HG03442 (cell line): ENCODE results near the gene F2RL2.

ENCODE experiments used
- ATAC-seq: cut with Tn5 transposase; IDR thresholded peaks from one replicate; pipeline ENCODE4 v1.9.1; 2021; ENCODE audit warnings: mild to moderate bottlenecking, moderate library complexity; ENCODE audit not compliant: unreplicated experiment

F2RL2 gene, protein sequence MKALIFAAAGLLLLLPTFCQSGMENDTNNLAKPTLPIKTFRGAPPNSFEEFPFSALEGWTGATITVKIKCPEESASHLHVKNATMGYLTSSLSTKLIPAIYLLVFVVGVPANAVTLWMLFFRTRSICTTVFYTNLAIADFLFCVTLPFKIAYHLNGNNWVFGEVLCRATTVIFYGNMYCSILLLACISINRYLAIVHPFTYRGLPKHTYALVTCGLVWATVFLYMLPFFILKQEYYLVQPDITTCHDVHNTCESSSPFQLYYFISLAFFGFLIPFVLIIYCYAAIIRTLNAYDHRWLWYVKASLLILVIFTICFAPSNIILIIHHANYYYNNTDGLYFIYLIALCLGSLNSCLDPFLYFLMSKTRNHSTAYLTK

DNA sequence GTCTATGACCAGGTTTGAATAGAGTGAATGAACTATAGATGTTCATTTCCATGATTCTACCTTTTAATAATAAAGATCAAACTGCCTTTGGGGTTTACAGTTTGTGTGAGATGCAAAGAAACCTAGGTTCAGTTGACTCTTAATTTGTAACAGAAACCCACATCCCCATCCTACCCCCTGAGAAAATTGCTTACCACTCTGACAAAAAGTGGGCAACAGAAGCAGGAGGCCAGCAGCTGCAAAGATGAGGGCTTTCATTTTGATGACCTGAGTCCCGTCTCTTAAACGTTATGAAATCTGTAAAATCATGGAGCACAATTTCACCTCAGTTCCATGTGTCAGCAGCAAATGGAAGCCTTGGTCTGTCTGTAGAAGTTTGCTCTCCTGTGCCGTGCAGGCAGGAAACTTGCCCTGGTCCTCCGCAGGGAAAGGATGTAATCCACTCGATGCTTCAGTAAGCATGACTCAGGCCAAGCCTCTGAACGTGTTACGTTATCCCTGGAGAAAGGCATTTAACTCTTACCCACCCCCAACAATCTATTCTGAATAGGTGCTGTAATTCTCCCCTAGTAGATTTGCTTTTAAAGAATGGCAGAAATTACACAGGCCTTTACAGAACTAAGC, at the start of gene F2RL2:
TSS of gene F2RL2 (minus strand) at position 431 of the 624 bp plus-strand sequence. CDS start at position 258, 173 bp downstream.
- ATAC-seq: no peak

DNA sequence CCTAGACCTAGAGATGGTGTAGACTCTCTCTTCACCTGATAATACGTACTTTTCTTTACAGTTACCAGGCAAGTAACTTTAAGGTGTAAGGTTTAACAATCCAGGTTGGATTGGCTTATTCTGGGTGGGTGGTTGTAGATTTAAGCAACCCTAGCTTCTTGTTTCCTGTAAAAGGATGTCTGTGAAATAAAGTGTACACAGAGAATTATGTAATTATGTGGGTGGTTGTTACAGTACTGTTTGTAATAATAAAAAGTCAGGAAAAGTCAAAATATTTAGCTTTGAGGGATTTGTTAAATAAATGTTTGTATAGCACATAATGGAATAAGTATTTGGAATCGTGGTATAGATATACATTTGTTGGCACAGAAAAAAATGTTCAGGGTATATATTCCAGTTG, 49.0 kb upstream of the F2RL2 start:
- ATAC-seq: no peak

DNA sequence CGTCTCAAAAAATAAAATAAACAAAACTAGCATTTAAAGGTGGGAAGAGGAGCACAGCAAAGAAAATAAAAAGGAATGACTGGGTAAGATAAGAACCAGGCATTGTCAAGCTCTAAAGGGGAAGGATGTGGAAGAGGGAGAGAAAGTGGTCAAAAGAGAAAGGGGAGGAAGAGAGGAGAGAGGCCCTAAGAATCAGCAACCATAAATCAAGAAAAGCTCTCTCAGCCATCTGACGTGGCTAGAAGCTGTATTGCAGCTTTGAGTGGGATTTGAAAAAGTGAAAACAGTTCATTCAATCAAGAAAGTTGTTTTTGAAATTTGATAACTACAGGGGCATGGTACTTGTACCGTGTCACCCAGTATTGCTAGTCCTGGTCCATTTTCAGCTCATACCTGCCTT, 47.3 kb upstream of the F2RL2 start:
- no peak for ATAC-seq

DNA sequence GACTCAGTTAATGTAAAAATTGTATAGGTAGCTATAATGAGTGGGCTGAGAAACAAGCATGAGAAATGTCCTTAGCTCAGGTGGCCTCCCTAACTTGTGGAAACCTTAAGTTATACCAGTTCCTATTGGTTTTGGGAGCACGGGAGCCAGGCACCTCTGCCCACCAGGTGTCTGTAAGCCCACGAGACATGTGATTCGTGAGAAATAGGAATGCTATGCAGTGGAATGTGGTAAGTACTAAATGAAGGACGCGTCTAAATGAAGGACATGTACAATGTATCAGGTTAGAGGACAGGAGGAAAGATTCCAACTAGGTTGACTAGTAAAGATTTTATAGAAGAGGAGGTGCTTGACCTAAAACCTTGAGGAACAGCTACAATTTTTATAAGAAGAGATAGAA, 46.0 kb upstream of the F2RL2 start:
- no peak for ATAC-seq

DNA sequence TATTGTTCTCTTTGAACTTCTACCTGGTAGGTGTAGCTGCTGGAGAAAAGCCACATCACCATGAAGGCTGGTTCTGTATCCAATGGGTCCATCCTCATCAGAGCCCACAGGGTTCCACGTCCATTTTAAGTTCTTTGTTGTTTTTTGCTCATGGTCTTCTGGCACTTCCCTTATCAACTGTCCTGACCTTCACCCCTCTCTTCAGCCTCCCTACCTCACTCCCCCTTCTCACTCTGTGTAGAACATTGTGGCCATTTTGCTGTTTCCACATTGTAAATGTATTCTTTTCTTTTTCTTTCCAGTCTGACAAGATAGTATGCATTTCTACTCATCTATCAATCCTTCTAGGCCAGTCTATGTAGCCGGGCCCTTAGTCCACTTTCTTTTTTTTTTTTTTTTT, 44.3 kb upstream of the F2RL2 start:
- no peak for ATAC-seq

DNA sequence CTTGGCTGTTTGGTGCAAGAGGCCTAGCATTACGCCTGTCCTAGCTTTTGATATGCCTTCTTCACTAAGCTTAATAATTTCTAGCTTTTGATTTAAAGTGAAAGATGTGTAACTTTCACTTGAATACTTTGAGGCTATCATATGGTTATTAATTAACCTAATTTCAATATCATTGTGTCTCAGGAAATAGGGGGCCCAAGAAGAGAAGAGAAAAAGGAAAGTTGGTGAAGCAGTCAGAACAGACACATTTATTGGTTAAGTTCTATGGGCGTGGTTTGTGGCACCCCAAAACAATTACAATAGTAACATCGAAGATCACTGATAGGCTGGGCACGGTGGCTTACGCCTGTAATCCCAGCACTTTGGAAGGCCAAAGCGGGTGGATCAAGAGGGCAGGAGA, 40.9 kb upstream of the F2RL2 start:
- ATAC-seq: no peak

DNA sequence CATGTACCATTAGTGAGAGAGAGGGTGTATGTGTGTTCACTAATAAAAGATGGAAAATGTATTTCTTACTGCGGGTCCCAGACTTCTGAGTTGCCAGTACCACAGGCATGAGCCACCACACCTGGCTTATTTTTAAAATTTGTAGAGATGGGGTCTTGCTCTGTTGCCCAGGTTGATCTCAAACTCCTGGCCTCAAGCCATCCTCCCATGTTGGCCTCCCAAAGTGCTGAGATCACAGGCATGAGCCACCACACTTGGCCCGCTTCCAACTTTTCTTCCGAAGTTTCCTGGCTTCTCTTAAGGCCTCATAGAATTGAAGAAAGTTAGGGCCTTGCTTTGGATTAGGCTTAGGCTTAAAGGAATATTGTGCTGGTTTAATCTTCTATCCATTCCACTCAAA, 40.4 kb upstream of the F2RL2 start:
- no peak for ATAC-seq

DNA sequence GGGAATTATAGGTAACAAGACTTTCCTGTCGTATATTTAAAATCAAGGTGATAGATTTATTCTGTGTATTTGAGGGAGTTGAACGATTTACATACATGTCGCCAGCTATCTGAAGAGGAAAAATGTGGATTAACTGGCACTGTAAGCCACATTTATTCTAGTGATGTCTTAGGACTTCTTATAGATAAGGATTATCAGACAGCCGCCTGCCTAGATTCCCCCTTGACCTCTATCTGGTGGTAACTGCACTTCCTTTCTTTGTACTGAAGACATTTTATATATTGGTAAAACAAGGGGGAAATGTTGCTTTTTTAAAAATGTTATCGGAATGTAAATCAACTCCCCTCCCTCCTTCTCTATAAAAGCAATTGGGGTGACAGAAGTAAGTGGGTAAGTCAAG, 39.3 kb upstream of the F2RL2 start:
- no peak for ATAC-seq

DNA sequence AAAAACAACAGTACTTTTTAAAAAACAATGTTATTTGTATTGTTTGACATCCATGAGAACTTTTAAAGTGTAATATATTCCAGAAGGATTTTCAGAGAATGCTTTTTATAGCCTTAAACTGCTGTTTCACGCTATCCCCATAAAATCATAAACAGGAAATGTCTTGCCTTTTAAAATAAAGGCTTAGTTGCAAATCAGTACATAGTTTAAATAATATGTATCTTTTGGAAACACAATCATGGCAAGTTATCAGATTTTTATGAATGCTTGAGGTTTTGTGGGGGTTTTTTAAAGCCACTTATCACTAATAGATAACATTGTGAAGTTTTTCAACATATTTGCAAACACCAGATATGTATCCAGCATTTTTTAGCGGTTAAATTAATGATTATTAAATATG, 37.2 kb upstream of the F2RL2 start:
- ATAC-seq: no peak

DNA sequence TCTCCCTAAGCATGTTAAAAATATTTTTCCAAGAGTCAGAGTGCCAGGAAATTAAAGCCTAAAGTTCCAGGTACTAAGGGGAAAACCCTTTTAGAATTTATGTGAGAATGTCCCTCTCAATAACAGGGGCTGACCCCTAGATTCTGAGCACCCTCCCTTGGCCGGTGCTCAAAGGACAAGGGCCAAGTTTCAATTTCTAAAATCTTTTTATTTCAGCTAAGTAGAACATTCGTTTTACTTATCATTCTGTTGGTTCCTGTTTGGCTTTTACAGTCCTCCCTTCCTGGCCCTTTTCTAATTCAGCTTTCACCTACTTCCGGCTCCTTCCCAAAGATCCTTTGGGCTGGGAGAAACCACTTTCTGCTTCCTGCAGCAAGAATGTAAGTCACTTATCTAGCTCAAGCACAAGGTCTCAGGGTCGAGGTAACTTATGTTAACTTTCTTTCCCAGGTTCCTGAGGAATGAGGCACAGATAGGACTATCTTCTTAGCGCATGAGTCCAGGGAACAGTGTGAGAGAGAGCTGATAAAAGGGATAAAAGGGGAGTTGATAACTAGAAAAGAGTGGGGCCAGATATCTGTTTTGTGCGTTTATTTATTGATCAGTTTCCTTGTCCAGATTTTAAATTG, 34.6 kb upstream of the F2RL2 start:
- ATAC-seq: no peak

DNA sequence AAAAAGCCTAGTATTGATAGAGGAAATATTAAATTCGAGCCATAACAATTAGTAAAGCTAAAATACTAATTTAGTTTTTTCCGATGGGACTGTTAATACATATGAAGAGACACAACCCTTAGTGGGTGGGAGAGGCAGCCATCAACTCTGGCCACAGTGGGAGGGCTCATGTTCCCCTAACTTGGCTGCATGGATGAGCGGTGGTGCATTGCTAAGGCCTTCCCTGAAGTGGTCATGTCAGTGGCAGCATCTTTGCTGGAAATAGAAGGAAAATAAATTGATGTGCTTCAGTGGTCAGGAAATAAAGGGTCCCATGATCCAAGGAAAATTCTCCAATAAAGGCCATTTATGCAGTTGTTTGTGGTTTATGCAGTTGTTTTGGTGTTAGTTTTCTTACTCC, 33.9 kb upstream of the F2RL2 start:
- no peak for ATAC-seq

DNA sequence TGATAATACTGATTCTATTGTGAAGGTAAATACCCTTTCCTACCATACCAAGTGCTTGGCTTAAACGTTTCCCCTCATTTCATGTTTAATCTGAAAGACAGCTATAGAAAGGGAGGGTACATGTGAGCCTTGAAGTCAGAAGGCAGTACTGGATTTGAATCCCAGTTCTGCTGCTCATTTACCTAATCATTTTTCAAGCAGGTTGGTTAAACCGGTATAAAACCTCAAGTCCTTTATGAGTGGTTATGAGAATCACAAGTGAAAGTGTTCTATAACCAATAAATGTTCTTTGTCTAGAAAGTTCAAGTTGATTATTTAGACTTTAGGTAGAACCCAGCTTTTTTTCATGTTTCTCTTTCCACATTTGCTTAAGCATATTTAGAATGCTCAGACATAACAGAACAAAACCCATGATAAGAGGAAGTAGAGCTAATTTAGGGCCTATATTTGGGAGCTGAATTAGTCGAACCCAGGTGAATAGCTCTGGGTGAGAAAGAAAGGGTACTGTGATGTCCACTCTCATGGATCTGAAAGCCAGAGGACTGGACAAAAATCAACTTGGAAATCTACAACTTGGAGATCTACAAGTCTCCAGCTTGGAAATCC, 29.7 kb upstream of the F2RL2 start:
- no peak for ATAC-seq

DNA sequence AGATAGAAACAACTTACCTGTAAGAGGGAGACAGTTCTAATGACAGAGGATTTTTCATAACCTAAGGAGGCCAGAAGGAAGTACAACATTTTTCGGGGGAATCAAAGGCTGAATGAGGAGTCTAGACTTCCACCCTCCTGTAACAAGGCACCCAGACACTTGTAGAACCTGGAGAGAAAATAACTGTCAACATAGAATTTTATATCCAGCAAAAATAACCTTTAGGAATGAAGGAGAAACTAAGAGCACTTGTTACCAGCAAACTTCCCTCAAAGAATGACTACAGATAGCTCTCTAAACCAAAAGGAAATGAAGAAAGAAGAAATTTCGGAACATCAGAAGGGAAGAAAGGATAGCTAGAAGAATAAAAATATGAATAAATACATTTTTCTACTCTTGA, 25.9 kb upstream of the F2RL2 start:
- ATAC-seq: no peak

DNA sequence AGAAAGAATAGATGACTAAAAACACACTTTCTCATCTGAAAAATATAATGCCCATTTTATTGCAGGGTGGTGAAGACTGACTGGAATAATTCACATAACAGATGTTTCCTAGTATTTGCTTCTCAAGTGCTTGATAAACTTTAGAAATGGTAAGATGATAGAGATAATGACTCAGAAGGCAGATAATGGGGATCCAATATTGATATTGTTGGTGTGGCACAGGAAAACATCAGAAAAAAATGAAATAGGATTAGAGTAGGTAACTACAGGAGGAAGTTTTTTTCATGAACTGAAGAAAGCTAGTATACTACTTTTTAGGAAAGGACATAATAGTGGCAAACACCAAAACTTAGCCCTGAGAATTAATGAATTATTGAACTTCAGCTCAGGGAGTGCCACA, 20.2 kb upstream of the F2RL2 start:
- ATAC-seq: no peak

DNA sequence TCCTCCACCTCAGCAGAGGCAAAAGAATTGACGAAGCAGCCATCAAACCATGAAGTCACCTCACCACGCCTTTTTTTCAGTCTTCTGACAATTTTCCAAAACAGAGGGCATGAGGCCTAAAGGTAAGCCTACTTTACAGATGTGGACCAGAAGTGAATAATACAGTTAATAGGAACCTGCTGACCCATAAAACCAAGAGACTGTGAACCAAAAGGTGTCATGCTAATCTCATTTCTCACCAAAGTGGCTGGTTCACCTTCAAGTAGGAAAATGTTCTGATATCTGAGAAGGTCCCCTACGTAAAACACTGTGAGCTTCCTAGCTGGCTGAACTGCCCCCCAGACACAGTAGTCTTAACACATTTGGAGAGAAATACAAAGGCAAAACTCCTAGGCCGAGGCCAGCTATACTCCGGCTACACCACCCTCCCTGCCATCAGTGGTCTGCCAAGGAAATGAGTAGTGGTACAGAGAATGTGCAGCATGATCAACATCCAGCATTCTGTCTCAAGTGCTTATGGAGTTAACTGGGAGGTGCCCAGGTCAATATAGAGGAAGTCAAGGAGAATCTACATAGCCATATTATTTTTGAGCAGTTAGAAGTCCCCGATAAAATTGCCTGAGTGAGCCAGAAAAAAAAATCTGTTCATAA, 19.3 kb upstream of the F2RL2 start:
- no peak for ATAC-seq

DNA sequence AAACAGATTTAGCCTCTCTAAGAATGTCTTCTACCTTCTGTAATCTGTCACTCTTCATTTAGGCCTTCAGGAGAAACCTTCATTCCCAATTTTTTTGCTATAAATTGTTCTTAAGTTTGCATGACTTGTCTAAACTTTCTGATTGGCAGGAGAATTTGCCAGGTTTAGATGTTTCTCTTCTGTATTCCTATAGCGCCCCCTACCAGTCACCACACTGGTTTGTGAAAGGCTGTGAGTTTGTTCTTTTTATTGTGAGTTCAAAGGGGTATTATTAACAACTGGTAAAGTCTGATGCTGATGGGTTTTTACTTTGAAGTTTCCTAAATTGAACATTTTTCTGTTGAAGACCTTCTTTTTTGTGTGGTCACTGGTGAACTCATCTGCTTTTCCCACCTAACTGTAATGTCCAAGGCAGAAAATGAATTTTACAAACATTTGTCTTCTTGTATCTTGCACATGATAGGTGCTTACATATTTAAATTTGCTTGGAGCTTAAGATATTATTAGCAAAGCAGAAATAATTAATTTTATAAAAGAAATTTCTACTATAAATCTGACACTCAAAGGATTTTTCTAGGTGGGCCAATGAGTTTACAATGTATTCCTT, 18.4 kb upstream of the F2RL2 start:
- no peak for ATAC-seq

DNA sequence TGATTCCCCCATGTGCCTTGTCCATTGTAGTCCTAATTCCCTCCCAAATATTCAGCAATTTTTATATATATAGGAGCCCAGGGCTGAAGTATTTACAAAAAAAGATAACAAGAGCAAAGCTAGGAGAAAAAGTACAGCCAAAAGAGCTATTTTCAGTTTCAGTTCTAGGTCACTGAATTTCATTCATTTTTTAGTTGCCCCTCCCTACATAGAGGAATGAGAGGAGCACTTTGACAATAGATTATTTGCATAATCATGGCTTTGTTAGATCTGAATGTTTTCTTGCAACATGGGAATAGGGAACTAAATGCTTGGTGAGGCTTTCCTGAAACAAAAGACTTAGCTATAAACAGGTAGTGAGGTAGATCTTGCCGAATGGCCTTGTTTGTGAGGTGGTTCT, 15.3 kb upstream of the F2RL2 start:
- ATAC-seq: no peak

DNA sequence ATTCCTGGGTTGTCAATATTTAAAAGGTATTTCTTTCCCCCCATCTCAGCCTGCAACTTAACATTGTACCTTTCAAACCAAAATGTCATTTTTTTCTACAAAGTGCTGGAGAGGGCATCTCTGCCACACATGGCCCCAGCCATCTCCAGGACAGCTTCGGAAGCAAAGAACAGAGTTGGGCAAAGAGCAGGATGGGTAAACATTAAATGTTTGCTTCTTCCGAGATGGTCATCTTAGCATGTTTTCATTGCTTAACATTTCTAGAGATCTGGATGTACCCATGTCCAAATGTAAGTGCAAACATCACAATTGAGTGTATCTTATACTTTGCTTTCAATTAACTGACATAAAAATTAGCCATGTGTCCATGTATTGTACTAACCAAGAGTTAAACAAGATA, 14.3 kb upstream of the F2RL2 start:
- ATAC-seq: no peak

DNA sequence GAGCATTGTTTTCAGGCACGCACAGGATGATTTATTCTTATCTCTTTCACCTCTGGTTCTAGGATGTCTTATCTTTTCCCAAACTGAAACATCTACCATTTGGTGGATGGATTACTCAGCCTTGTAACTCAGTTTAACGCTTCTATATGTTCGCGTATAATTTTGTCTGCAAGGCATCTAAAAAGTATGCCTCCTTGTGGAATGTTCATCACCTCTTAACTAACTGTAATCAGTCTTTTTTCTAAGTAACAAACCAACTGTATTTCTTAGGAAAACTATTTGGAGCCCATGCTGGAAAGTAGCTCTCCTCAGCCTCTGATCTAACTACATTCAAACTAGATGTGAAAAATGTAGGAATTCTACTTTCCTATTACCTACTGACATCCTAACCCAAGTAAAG, 11.5 kb upstream of the F2RL2 start:
- ATAC-seq: no peak

DNA sequence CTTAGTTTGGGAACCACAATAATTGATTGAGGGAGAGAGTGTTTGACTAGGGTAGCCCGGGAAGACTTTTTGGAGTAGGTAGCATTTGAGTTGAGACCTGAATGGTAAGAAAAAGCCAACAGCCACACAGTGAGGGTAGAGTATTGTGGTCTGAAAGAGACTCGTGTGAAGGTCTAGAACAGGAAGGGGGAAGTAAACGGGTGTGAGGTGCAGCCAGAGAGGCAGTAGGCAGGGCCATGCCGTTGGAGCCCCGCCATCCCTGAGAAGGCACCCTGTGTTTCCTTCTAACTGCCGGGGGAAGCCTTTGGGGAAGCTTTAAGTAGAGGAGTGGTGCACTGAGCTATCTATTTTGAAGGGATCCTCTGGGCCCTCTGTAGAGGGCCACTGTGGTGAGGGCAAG, 3.5 kb upstream of the F2RL2 start:
- ATAC-seq: no peak
